H54 (cell line): ENCODE measurements around the gene CEP131.

ENCODE experiments used
- DNase-seq: peaks from one replicate; pipeline ENCODE4 v3.0.0; 2011; ENCODE audit warnings: low spot score, mixed read lengths; ENCODE audit not compliant: insufficient read length
- FAIRE-seq: peaks from 3 replicates; lab custom pipeline; 2011; peaks lifted over from hg19 to GRCh38; lab: Jason Lieb, UNC
- POLR2A ChIP-seq: IDR thresholded peaks from 2 replicates; pipeline ENCODE4 v1.6.1; 2011; ENCODE audit warnings: low read depth, mild to moderate bottlenecking, low read length

CEP131 gene

DNA sequence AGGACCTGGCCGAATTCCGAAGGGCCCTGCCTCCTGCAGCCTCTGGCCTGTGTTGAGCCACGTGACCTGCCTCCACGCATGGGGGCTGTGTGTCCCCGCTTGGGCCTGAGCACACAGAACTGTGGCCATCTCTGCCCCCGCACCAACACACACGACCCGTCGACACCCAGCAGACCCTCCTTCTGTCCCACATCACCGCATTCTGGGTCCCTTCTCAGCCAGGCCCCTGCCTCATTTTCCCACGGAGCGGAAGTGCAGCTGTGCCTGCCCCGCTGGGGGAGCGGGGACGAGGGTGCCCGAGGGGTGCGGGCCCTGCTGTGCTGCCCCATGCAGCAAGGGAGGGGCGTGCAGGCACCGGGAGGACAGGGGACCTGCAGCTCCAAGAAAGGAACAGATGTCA, 34.8 kb upstream of the CEP131 start:
- DNase-seq (no peak), FAIRE-seq (no peak)
- TF ChIP-seq POLR2A: no peak

DNA sequence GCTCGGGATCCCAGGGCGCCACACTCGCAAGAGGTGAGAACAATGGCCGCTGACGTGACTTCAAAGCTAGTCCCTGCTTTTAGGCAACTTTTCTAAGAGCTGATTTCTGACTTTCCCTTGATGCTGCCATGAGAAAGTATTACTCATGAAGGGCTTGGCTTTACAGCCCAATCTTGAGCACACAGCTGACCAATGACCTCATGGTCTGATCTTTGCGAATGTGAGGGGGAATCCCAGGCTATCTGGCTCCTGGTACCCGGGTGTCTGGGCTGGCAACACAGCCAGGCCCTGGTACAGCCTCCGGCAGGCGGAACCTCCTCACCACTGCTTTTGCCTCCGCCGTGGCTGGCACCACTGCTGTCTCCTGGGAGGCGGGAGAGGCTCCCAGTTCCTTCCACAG, 33.9 kb upstream of the CEP131 start:
- TF ChIP-seq POLR2A: no peak
- DNase-seq (peak; percentile 97), FAIRE-seq (no peak)

- TF ChIP-seq POLR2A: no peak
- DNase-seq (no peak), FAIRE-seq (no peak)
These were observed 32.4 kb upstream of the CEP131 start for GRCh38 chr17:81254955-81255717.

- TF ChIP-seq POLR2A: no peak
- FAIRE-seq: no peak
- DNase-seq: no peak
These were observed 30.8 kb upstream of the CEP131 start for GRCh38 chr17:81253358-81254131.

DNA sequence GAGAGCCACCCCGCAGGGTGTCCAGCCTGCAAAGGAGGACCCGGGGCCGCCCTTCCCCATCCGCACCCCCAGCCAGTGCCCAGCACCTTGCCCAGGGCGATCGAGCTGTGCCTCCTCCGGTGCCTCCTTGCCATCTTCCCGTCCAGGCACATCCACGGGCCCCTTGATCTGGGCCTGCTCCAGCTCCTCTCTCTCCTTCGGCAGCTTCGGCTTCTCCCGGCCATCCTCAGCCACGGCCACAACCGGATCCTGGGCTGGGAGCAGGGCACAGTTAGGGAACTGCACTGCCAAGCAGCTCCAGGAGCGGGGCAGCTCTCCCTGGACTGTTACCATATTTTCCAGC, 30.2 kb upstream of the CEP131 start:
- DNase-seq: no peak
- FAIRE-seq: no peak
- no peak for TF ChIP-seq POLR2A

DNA sequence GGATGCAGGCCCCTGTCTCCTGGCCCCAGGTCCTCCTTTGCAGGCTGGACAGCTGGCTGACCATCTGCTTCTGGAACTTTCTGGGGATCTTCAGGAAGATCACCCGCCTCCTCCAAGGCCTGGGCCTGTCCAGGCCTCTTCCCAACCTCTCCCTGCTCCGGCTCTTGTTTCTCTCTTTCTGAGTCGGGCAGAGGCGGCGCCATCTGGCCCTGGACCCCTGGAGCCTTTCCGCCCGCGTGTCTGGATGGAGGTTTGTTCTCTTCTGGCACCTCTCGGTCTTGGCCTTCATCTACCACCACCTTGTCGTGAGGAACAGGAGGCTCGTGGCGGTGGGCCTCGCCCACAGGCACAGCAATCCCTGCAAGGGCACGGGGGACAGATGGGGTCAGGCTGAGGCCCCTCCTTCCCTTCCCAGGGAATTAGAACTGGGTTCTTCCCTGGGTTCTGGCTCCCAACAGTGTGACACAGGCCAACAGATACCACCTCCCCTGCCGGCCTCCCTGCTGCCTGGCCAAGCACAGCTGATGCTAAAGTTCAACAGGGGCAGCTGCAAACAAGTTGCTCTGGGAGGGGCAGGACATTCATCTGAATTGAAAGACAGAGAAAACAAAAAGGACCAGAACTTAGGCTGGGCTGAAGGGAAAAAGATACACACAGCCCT, 29.7 kb upstream of the CEP131 start:
- DNase-seq (no peak), FAIRE-seq (no peak)
- TF ChIP-seq POLR2A: no peak

DNA sequence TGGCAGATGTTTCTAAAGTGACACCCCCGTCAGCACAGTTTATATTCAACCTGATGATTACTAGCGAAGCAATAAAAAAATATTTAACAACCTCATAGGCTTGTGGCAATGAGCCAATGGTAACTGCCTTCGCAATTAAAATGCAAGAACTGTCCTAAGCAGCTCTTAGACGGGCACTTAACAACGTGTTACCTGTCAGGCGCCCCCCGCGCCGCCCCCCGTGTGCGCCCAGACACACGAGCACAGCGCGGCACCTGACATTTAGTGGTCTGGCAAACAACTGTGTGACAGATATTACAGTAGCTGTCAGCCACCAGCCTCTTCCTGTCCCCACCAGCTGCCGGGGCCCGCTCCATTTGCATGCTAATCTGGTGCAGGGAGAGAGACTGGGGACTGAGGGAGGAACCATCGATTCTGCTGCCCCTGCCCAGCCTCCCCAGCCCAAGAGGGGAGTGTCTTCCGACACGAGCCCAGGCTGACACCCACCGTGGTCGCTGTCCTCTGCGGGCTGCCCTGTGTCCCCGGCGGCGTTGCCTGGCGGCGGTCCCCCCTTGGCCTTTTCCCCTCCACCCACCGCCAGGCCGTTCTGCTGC, 29.0 kb upstream of the CEP131 start:
- no peak for DNase-seq
- no peak for FAIRE-seq
- TF ChIP-seq POLR2A: no peak

- TF ChIP-seq POLR2A: no peak
- no peak for FAIRE-seq
- no peak for DNase-seq
These were observed 28.4 kb upstream of the CEP131 start for GRCh38 chr17:81251094-81251708.

- no peak for DNase-seq
- no peak for FAIRE-seq
- no peak for TF ChIP-seq POLR2A
These were observed 27.7 kb upstream of the CEP131 start for GRCh38 chr17:81250286-81251093.

- FAIRE-seq (no peak), DNase-seq (no peak)
- TF ChIP-seq POLR2A: no peak
These were observed 26.7 kb upstream of the CEP131 start for GRCh38 chr17:81249223-81250040.

DNA sequence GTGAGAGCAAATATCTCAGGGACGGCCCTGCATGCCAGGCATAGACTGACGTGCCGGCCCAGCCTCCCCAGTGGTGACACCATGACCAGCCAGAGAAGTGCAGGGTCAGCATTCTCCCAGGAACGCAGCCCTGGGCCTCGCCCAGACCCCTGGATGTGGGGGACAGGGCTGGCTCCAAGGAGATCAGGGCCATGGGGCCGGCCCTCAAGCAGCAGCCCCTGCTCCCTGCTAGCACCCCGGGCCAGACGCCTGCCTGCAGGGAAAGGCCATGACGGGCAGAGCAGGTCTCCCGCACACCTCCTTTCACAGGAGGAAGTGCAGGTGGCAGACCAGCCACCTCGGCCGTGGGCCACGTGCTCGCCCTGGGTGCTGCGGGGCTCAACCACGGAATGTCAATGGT, 25.9 kb upstream of the CEP131 start:
- no peak for DNase-seq
- TF ChIP-seq POLR2A: no peak
- no peak for FAIRE-seq

GRCh38 chr17:81247339-81247990, 24.7 kb upstream of the CEP131 start:
- no peak for TF ChIP-seq POLR2A
- FAIRE-seq (no peak), DNase-seq (no peak)
